Measurements from ENCODE around the gene ITIH3. TPM values are rescaled to one million over a fixed set of nuclear protein-coding genes. Genes with fewer than 3 reads are reported as not detected.
A peak's percentile ranks its signal among the peaks of the same experiment; 100 is the strongest.

The ITIH3 gene
- total RNA-seq, 6 donors from 2014 or later = 2.1 to 13.5 (median 7.0) TPM

- DNase-seq = peak in 1 of 2 donors; percentile 61
- H3K4me1 ChIP-seq = peaks cover 20 to 33% (median 28%) of the 10 kb centered on the region in 4 donors
- H3K27ac ChIP-seq = peak overlapping the region in 3 of 4 donors; percentile 72 to 80 (median 74)
- TF ChIP-seq EP300 (IDR thresholded peaks at IDR 0.05) (no peak), POLR2AphosphoS5 (IDR thresholded peaks at IDR 0.05) (peak in 1 of 2 donors; percentile 33)
- no peaks in the 10 kb centered on the region for H3K9me3 ChIP-seq
- WGBS, 2 donors = 26% methylated on average over 6 of the region's 6 CpGs
- H3K27me3 ChIP-seq = no peaks in the 10 kb centered on the region
- ATAC-seq (ENCODE audit: low FRiP score in 2 of 2) = peak; percentile 20 to 51
- H3K4me3 ChIP-seq = no peak overlapping the region
- H3K36me3 ChIP-seq = peaks cover 6 to 63% (median 40%) of the 10 kb centered on the region in 4 donors
Measured at GRCh38 chr3:52845157-52845556, 50.6 kb downstream of the ITIH3 start.

- no peaks in the 10 kb centered on the region for H3K27me3 ChIP-seq
- WGBS, 2 donors = 63 to 73% methylated on average over 6 to 7 of the region's 7 CpGs
- H3K4me1 ChIP-seq = peaks cover 20 to 33% (median 28%) of the 10 kb centered on the region in 4 donors
- peaks cover 6 to 62% (median 40%) of the 10 kb centered on the region in 4 donors for H3K36me3 ChIP-seq
- H3K9me3 ChIP-seq = no peaks in the 10 kb centered on the region
- H3K27ac ChIP-seq = peak overlapping the region in 3 of 4 donors; percentile 72 to 80 (median 74)
- ATAC-seq (ENCODE audit: low FRiP score in 2 of 2) (peak in 1 of 2 donors; percentile 32), DNase-seq (no peak)
- TF ChIP-seq POLR2A (IDR thresholded peaks at IDR 0.05) = no peak
- TF ChIP-seq EP300 (IDR thresholded peaks at IDR 0.05) = no peak
- TF ChIP-seq, protein P1, sequence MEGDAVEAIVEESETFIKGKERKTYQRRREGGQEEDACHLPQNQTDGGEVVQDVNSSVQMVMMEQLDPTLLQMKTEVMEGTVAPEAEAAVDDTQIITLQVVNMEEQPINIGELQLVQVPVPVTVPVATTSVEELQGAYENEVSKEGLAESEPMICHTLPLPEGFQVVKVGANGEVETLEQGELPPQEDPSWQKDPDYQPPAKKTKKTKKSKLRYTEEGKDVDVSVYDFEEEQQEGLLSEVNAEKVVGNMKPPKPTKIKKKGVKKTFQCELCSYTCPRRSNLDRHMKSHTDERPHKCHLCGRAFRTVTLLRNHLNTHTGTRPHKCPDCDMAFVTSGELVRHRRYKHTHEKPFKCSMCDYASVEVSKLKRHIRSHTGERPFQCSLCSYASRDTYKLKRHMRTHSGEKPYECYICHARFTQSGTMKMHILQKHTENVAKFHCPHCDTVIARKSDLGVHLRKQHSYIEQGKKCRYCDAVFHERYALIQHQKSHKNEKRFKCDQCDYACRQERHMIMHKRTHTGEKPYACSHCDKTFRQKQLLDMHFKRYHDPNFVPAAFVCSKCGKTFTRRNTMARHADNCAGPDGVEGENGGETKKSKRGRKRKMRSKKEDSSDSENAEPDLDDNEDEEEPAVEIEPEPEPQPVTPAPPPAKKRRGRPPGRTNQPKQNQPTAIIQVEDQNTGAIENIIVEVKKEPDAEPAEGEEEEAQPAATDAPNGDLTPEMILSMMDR (IDR thresholded peaks at IDR 0.05) = peak in 3 of 6 experiments; percentile 19 to 43 (median 33)
- H3K4me3 ChIP-seq = no peak overlapping the region
Measured at GRCh38 chr3:52845691-52846431, 51.3 kb downstream of the ITIH3 start.

DNA sequence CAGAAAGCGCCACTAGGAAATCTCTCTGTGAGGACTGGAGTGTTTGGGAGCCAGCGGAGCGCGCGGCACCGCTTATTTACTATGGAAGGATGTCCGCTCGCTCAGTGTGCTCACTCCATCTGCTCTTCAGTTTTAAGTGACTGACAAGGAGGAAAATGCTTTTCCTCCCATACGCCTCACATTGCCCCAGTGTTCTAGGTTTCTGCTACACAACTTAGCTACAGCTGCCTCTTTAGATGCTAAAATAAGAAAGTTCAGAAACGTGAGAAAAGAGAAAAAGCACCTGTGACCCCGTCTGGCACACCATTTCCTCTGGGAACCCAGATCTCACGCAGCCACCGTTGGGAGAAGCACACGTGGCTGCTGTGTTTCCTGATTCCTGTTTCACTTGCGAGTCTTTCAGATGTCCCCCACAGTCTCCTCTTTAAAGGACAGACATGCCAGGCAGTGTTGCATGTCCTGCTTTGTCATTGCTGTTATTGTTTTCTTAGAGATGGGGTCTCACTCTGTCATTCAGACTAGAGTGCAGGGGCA lies 51.9 kb downstream of the ITIH3 start:
- Histone ChIP-seq H3K4me3 (no peak overlapping the region), H3K9me3 (no peaks in the 10 kb centered on the region), H3K27ac (peak overlapping the region in 3 of 4 donors; percentile 72 to 80 (median 74)), H3K4me1 (peaks cover 20 to 33% (median 28%) of the 10 kb centered on the region in 4 donors), H3K36me3 (peaks cover 6 to 62% (median 36%) of the 10 kb centered on the region in 4 donors), H3K27me3 (no peaks in the 10 kb centered on the region)
- ATAC-seq (ENCODE audit: low FRiP score in 2 of 2) (no peak), DNase-seq (no peak)
- TF ChIP-seq EP300 (IDR thresholded peaks at IDR 0.05) (no peak), POLR2A (IDR thresholded peaks at IDR 0.05) (no peak), POLR2AphosphoS5 (IDR thresholded peaks at IDR 0.05) (no peak)
- TF ChIP-seq, protein P1 (IDR thresholded peaks at IDR 0.05) = no peak
- 62 to 83% methylated on average over 15 of the region's 15 CpGs for WGBS, 2 donors

DNA sequence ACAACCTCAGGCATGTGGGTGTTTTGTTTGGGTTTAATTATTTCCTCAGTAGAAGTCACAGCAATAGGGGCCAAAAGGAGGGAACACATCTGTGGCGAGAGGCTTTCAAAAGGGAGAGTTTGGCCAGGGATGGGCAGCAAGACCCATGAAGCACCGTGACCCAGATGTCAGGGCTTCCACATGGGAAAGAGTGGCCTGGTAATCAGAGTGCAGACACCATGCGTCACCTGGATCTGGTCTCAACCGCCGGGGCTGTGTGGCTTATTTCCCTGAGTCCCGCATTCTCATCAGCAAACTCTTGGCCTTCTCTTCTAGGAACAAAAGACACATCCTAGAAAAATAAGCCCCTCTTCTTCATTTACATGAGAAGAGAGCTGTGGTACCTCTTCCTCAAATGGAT lies 52.6 kb downstream of the ITIH3 start:
- Histone ChIP-seq H3K27ac (peak overlapping the region in 1 of 4 donors; percentile 80), H3K9me3 (no peaks in the 10 kb centered on the region), H3K4me1 (peaks cover 23 to 37% (median 28%) of the 10 kb centered on the region in 4 donors), H3K36me3 (peaks cover 6 to 62% (median 33%) of the 10 kb centered on the region in 4 donors), H3K27me3 (no peaks in the 10 kb centered on the region), H3K4me3 (no peak overlapping the region)
- DNase-seq = no peak
- TF ChIP-seq EP300 (IDR thresholded peaks at IDR 0.05) = no peak
- TF ChIP-seq, protein P1 (IDR thresholded peaks at IDR 0.05) = no peak
- TF ChIP-seq POLR2AphosphoS5 (IDR thresholded peaks at IDR 0.05) = no peak
- TF ChIP-seq POLR2A (IDR thresholded peaks at IDR 0.05) = no peak
- 92 to 100% methylated on average over 6 of the region's 6 CpGs for WGBS, 2 donors
- no peak for ATAC-seq (ENCODE audit: low FRiP score in 2 of 2)

DNA sequence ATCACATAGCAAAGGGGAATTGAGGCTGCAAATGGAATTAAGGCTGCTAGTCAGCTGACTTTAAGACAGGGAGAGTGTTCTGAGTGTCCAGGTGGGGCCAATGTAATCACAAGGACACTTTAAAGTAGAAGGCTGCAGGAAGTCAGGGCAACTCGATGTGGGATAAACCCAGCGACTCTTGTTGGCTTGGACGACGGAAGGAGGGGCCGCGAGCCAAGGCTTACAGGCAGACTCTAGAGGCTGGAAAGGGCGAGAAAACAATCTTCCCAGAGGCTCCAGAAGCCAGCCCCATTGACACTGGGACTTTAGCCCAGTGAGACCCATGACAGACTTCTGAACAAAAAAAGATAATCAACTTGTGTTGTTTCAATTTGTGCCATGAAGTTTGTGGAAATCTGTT lies 53.1 kb downstream of the ITIH3 start:
- TF ChIP-seq, protein P1 (IDR thresholded peaks at IDR 0.05) = no peak
- TF ChIP-seq POLR2A (IDR thresholded peaks at IDR 0.05) (no peak), POLR2AphosphoS5 (IDR thresholded peaks at IDR 0.05) (no peak)
- Histone ChIP-seq H3K27ac (no peak overlapping the region), H3K9me3 (no peaks in the 10 kb centered on the region), H3K4me3 (no peak overlapping the region), H3K4me1 (peaks cover 23 to 40% (median 27%) of the 10 kb centered on the region in 4 donors), H3K36me3 (peaks cover 6 to 63% (median 32%) of the 10 kb centered on the region in 4 donors), H3K27me3 (no peaks in the 10 kb centered on the region)
- DNase-seq (no peak), ATAC-seq (ENCODE audit: low FRiP score in 2 of 2) (no peak)
- 91 to 92% methylated on average over 7 of the region's 7 CpGs for WGBS, 2 donors
